ENCODE results near the gene SLC25A34.
"Not testable (repeated sequence)": the region's sequence is repeated elsewhere in the genome, so short reads cannot be mapped to it uniquely, and the experiment has no call there.

The SLC25A34 gene

GRCh38 chr1:15736038-15736891 is at the start of gene SLC25A34:
Gene SLC25A34 (plus strand): TSS chr1:15736258. CDS start chr1:15736486, 228 bp downstream.
- DNase-seq (ENCODE audit: low read depth) = no peak

DNA sequence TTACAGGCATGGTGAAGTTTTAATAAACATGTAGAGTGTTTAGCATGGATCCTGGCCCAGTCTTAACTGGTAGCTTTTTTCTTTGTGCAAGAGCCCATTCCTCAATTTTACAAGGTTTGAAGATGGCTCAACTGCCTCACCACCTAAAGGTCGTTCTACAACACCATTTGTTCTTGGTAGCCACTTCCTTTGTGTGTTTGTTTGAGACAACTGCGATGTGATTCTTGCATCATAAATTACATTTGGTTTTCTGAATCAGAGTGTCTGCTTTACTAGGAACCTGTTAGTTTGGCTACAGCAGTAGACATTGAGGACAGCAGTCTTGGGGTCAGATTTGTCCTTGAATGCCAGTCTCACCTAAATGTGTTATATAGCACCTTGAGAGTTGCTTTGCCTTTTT is 48.6 kb upstream of the SLC25A34 start:
- no peak for DNase-seq (ENCODE audit: low read depth)

GRCh38 chr1:15690317-15690716 is 45.7 kb upstream of the SLC25A34 start:
- no peak for DNase-seq (ENCODE audit: low read depth)

DNA sequence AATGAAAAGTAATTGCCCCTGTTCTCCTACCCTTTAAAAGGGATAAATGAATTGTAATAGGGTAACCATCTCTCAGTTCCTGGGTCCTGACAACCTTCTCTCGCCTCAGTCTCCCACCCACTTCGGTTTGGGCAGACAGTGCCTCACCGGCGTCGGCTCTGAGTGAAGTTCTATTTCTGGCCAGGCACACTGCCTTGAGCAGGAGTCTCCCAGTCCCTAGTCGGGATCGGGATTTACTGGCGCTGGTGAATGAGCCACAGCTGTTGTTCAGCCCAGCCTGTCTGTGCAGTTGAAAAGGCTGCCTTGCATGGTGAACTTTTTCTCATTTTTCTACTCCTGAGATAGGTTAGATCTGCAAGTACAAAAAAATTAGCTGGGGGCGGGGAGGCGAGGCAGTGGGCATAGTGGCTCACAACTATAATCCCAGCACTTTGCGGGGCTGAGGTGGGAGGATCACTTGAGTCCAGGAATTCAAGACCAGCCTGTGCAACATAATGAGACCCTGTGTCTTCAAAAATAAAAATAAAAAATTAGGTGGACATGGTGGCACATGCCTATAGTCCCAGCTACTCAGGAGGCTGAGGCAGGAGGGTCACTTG is 44.5 kb upstream of the SLC25A34 start:
- no peak for DNase-seq (ENCODE audit: low read depth)

- DNase-seq (ENCODE audit: low read depth) = no peak
Measured at GRCh38 chr1:15692121-15692682, 43.9 kb upstream of the SLC25A34 start.

DNA sequence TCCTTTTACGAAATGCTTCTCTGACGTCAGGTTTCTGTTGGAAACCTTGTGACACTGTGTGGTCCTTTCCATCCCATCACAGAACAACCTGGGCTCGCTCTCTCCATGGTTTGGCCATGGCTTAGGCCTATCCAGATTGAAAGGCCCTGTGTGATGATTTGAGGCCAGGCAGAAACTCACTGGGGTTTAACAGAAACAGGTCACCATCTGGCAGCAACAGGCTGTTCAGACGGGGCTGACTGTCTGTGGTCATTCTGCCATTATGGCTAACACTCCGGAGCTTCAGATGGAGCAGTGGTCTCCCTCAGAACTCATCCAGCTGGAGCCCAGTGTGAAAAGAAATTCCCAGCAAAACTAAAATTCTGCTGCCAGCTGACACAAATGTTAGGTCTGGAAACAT is 42.7 kb upstream of the SLC25A34 start:
- DNase-seq (ENCODE audit: low read depth) = no peak

DNA sequence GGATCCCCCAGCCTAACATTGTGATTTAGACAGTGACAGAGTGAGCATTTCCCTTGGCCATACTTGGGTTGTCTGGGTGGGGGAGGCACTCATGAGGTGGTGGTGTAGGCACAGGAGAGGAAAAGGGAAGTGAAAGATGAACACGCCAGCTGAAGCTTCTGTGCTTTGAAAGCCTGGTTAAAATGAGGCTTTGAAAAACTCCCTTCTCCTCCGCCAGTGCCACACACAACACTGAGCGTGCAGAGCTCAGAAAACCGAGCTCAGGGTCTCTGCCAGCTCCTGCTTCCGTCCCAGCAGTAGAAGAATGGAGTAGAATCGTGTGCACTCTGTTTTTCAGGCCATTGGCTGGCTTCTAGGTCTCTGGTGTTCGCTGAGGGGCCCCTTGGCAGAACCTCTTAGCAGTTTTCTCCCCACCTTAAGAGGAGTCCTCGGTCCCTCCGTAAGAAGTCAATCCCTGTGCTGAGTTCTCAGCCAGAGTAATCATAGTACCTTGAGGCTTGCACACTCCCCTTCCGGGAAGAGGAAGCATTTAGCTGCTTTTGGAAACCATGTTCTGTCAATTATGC is 39.0 kb upstream of the SLC25A34 start:
- DNase-seq (ENCODE audit: low read depth) = no peak

- DNase-seq (ENCODE audit: low read depth) = no peak
Measured at GRCh38 chr1:15698201-15698600, 37.9 kb upstream of the SLC25A34 start.

DNA sequence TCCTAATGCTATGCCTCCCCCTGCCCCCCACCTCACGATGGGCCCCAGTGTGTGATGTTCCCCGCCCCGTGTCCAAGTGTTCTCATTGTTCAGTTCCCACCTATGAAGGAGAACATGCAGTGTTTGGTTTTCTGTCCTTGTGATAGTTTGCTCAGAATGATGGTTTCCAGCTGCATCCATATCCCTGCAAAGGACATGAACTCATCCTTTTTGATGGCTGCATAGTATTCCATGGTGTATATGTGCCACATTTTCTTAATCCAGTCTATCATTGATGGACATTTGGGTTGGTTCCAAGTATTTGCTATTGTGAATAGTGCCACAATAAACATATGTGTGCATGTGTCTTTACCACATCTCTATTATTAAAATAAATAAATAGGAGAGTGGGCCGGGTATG is 36.7 kb upstream of the SLC25A34 start:
- not testable (repeated sequence) for DNase-seq (ENCODE audit: low read depth)

DNA sequence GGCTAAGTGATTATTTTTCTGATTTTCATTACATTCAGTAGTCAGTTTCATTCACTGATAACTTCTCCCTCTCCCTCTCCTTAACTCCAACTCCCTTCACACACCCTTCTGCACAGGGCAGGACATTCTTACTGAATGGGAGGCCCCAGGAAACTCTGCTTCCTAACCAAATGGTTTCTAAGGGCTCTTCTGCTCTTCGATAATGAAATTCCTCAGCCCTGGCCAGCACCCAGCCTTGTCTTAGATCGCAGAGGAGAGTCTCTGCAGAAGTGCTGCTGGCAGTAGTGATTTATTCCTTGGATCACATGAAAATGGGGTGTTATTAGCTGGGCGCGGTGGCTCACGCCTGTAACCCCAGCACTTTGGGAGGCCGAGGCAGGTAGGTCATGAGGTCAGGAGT is 35.5 kb upstream of the SLC25A34 start:
- DNase-seq (ENCODE audit: low read depth) = no peak

DNA sequence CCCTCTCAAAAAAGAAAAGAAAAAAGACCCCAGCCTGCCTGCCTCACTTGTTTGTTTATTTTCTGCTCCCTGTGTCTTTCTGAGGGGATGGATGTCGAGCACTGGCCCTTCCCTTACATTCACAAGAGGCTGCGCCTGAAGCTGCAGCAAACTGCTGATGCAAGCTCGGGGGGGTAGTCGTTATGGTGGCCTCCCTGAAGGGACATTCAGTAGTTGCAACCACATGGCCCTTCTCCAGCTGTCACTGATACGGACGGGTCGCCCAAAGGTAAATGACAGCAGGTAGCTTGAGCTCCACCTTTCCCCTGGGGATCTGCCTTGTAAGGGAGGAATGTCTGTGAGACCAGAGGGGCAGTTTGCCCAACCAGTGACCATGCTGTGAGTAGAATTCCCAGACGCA is 34.3 kb upstream of the SLC25A34 start:
- no peak for DNase-seq (ENCODE audit: low read depth)

DNA sequence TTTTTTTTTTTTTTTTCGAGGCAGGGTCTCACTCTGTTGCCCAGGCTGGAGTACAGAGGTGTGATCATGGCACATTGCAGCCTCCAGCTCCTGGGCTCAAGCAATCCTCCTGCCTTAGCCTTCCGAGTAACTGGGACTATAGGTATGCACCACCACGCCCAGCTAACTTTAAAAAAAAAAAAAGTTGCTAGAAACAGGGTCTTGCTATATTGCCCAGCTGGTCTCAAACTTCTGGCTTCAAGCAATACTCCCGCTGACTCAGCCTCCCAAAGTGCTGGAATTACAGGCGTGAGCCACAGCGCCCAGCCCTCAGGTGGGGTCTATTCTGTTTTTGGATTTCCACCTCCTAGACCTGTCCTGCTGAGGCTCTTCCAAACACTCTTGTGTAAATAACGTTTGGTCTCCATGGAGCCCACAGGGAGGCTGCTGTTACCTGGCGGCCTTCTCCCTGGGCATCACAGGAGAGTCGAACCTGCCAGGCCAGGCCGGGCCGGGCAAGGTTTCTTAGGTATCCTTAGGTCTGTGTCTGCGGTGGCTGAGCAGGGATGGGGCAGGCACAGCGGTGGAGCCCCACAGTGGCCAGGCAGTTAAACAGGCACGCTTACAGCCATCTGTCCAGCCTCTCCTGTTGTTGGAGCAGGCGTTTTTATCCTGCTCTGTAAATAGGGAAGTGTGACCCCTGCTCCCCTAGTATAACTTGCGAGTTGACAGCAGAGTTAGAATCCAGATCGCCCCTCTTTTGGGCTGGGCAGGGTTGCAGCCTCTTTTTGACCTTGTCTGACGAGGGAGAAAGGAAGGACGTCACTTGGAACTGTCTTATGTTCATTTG is 33.1 kb upstream of the SLC25A34 start:
- no peak for DNase-seq (ENCODE audit: low read depth)

DNA sequence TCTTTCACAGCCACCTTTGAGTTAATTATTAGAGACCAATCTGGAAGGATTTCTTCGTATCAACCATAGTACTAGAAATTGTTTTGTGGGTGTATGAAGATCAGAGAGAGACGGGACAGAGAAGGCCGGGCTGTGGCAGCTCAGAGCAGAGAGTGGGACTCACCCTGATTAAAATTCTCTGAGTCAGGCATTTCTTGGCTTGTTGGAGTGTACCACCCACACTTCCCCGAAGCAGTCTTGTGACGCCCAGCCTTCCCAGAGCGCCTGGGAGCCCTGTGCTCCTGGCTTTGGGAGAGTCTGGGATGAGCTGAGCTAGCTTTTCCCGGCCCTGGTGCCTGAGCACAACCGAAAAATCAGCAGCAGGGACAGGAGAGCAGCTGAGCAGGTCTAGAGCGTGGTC is 32.5 kb upstream of the SLC25A34 start:
- DNase-seq (ENCODE audit: low read depth) = no peak

DNA sequence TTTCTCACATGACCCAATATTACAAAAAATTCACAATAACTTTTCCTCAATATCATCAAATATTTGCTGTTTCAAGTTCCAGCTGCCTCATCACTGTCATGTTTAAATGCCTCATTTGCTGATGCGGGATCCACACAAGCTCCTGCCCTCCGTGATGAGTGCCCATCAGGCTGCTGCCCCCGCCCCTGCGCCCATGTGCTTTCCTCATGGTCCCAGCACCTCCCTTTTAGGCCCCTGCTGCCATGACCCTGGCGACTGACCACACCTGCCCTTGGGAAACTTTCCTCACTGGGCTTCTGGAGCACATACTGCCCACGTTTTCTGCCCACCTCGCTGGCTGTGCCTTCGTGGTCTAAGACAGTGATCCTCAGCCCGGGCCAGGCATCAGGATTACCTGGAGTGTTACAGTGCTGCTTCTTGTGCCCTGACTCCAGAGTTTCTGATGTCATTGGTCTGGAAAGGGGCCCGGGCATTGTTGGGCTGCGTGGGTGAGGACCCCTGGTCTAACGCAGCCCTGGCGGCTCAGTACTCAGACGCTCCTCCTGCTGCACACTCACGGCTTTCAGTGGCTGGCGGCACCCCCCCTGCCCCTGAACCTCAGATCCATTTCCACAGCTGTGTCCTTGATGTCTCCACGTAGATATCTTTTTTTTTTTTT is 31.4 kb upstream of the SLC25A34 start:
- no peak for DNase-seq (ENCODE audit: low read depth)

- no peak for DNase-seq (ENCODE audit: low read depth)
Measured at GRCh38 chr1:15705184-15705566, 30.9 kb upstream of the SLC25A34 start.

GRCh38 chr1:15706751-15707150 is 29.3 kb upstream of the SLC25A34 start:
- DNase-seq (ENCODE audit: low read depth) = no peak

GRCh38 chr1:15707239-15707925 is 28.7 kb upstream of the SLC25A34 start:
- no peak for DNase-seq (ENCODE audit: low read depth)

- no peak for DNase-seq (ENCODE audit: low read depth)
Measured at GRCh38 chr1:15708486-15709137, 27.4 kb upstream of the SLC25A34 start.

GRCh38 chr1:15709226-15709625 is 26.8 kb upstream of the SLC25A34 start:
- no peak for DNase-seq (ENCODE audit: low read depth)

DNA sequence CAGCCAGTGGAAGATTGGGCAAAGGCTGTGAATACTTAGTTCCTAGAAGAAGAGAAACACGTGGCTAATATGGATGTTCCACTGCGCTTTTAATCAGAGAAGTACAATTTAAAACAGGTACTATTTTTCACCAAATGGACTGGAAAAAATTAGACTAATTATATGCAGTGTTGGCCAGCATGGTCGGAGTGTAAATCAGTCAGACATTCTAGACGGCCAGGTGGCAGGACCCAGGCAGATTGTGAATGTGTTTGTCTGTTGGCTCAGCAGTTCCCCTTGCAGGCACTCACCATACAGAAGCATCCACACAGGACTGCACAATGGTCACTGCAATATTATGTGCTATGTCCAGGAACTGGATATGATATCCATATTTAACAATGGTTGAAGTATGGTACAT is 23.9 kb upstream of the SLC25A34 start:
- DNase-seq (ENCODE audit: low read depth) = no peak

All from CMK (cell line).